GM12892 (cell line): ENCODE measurements around the gene MICAL2.

ENCODE experiments used
- POLR2A ChIP-seq: IDR thresholded peaks from 2 replicates; pipeline ENCODE4 v1.6.1; 2011; ENCODE audit warnings: low read depth, low read length, control low read depth
- POLR2AphosphoS5 ChIP-seq: IDR thresholded peaks from 2 replicates; pipeline ENCODE4 v1.6.1; 2011; ENCODE audit warnings: low read depth, low read length, control low read depth

- TF ChIP-seq POLR2A (no peak), POLR2AphosphoS5 (no peak)
Measured at GRCh38 chr11:12179019-12179418, 68.6 kb downstream of the MICAL2 start.
